HEK293 (cell line): Measurements from ENCODE around the gene SCPEP1.
A peak's percentile ranks its signal among the peaks of the same experiment; 100 is the strongest.

Experiments used
- EGR2 ChIP-seq: fragments of 450-650 bp; formaldehyde crosslinking; IDR thresholded peaks from 2 replicates; pipeline ENCODE4 v1.5.1; 2016; ENCODE audit warnings: low read depth, missing biosample characterization, missing genetic modification characterization
- GLIS2 ChIP-seq: fragments of 450-650 bp; formaldehyde crosslinking; IDR thresholded peaks from 2 replicates; pipeline ENCODE4 v1.5.1; 2016; ENCODE audit warnings: missing biosample characterization, missing genetic modification characterization
- HOXC10 ChIP-seq: sonication (generic); formaldehyde crosslinking; IDR thresholded peaks from 2 replicates; pipeline ENCODE4 v1.8.1; 2023; ENCODE audit warnings: mild to moderate bottlenecking, missing genetic modification reagents
- MYNN ChIP-seq: fragments of 450-650 bp; formaldehyde crosslinking; IDR thresholded peaks from 2 replicates; pipeline ENCODE4 v1.5.1; 2016; ENCODE audit warnings: missing biosample characterization, missing genetic modification characterization, borderline replicate concordance
- SCRT1 ChIP-seq: fragments of 450-650 bp; formaldehyde crosslinking; IDR thresholded peaks from 2 replicates; pipeline ENCODE4 v1.5.1; 2016; ENCODE audit warnings: missing biosample characterization, missing genetic modification characterization, borderline replicate concordance
- TRIM28 ChIP-seq: IDR thresholded peaks from 2 replicates; pipeline ENCODE4 v1.6.1; 2011; ENCODE audit warnings: low read length, control low read depth, borderline replicate concordance
- ZBTB17 ChIP-seq: fragments of 450-650 bp; formaldehyde crosslinking; IDR thresholded peaks from 2 replicates; pipeline ENCODE4 v1.5.1; 2016; ENCODE audit warnings: missing biosample characterization, missing genetic modification characterization
- ZFP37 ChIP-seq: fragments of 450-650 bp; formaldehyde crosslinking; IDR thresholded peaks from 2 replicates; pipeline ENCODE4 v1.5.1; 2016; ENCODE audit warnings: missing biosample characterization, missing genetic modification characterization
- ZFP69B ChIP-seq: fragments of 450-650 bp; formaldehyde crosslinking; IDR thresholded peaks from 2 replicates; pipeline ENCODE4 v1.5.1; 2016; ENCODE audit warnings: missing biosample characterization, missing genetic modification characterization
- ZIC2 ChIP-seq: fragments of 450-650 bp; formaldehyde crosslinking; IDR thresholded peaks from 2 replicates; pipeline ENCODE4 v1.5.1; 2016; ENCODE audit warnings: missing biosample characterization, missing genetic modification characterization
- ZNF10 ChIP-seq: fragments of 450-650 bp; formaldehyde crosslinking; IDR thresholded peaks from 2 replicates; pipeline ENCODE4 v1.5.1; 2017; ENCODE audit warnings: missing biosample characterization, missing genetic modification characterization
- ZNF112 ChIP-seq: fragments of 450-650 bp; formaldehyde crosslinking; IDR thresholded peaks from 2 replicates; pipeline ENCODE4 v1.5.0; 2017; ENCODE audit warnings: missing biosample characterization, missing genetic modification characterization
- ZNF148 ChIP-seq: fragments of 450-650 bp; formaldehyde crosslinking; IDR thresholded peaks from 2 replicates; pipeline ENCODE4 v1.5.0; 2017; ENCODE audit warnings: missing biosample characterization, missing genetic modification characterization, borderline replicate concordance
- ZNF26 ChIP-seq: fragments of 450-650 bp; formaldehyde crosslinking; IDR thresholded peaks from 2 replicates; pipeline ENCODE4 v1.5.1; 2016; ENCODE audit warnings: missing biosample characterization, missing genetic modification characterization
- ZNF266 ChIP-seq: fragments of 450-650 bp; formaldehyde crosslinking; IDR thresholded peaks from 2 replicates; pipeline ENCODE4 v1.5.1; 2016; ENCODE audit warnings: missing biosample characterization, missing genetic modification characterization, low read depth
- ZNF513 ChIP-seq: fragments of 450-650 bp; IDR thresholded peaks from 2 replicates; pipeline ENCODE4 v1.5.1; 2018; ENCODE audit warnings: missing biosample characterization, missing genetic modification characterization
- ZNF600 ChIP-seq: fragments of 450-650 bp; formaldehyde crosslinking; IDR thresholded peaks from 2 replicates; pipeline ENCODE4 v1.5.1; 2016; ENCODE audit warnings: missing biosample characterization, missing genetic modification characterization
- ZNF610 ChIP-seq: fragments of 450-650 bp; formaldehyde crosslinking; IDR thresholded peaks from 2 replicates; pipeline ENCODE4 v1.5.1; 2016; ENCODE audit warnings: missing biosample characterization, missing genetic modification characterization, borderline replicate concordance
- ZNF624 ChIP-seq: fragments of 450-650 bp; formaldehyde crosslinking; IDR thresholded peaks from 2 replicates; pipeline ENCODE4 v1.5.1; 2017; ENCODE audit warnings: missing biosample characterization, missing genetic modification characterization
- ZNF654 ChIP-seq: fragments of 450-650 bp; formaldehyde crosslinking; IDR thresholded peaks from 2 replicates; pipeline ENCODE4 v1.5.1; 2016; ENCODE audit warnings: low read depth, missing biosample characterization, missing genetic modification characterization
- ZNF670 ChIP-seq: fragments of 450-650 bp; formaldehyde crosslinking; IDR thresholded peaks from 2 replicates; pipeline ENCODE4 v1.5.1; 2016; ENCODE audit warnings: missing biosample characterization, missing genetic modification characterization, low read depth
- TF ChIP-seq, protein P1 (sequence below): fragments of 450-650 bp; formaldehyde crosslinking; IDR thresholded peaks from 2 replicates; pipeline ENCODE4 v1.5.1; 2016; ENCODE audit warnings: missing biosample characterization, missing genetic modification characterization
- TF ChIP-seq, protein P2 (sequence below): fragments of 450-650 bp; formaldehyde crosslinking; IDR thresholded peaks from 2 replicates; pipeline ENCODE4 v1.5.1; 2016; ENCODE audit warnings: missing biosample characterization, missing genetic modification characterization
- TF ChIP-seq, protein P3 (sequence below): fragments of 450-650 bp; IDR thresholded peaks from 2 replicates; pipeline ENCODE4 v1.5.1; 2018; ENCODE audit warnings: missing biosample characterization, mild to moderate bottlenecking, missing genetic modification characterization
- TF ChIP-seq, protein P4 (sequence below): fragments of 450-650 bp; formaldehyde crosslinking; IDR thresholded peaks from 2 replicates; pipeline ENCODE4 v1.5.1; 2016; ENCODE audit warnings: missing biosample characterization, missing genetic modification characterization

The SCPEP1 gene

GRCh38 chr17:56960596-56961538 lies 17.1 kb upstream of the SCPEP1 start, which contains the start of gene COIL (continued):
- TF ChIP-seq, protein P1, sequence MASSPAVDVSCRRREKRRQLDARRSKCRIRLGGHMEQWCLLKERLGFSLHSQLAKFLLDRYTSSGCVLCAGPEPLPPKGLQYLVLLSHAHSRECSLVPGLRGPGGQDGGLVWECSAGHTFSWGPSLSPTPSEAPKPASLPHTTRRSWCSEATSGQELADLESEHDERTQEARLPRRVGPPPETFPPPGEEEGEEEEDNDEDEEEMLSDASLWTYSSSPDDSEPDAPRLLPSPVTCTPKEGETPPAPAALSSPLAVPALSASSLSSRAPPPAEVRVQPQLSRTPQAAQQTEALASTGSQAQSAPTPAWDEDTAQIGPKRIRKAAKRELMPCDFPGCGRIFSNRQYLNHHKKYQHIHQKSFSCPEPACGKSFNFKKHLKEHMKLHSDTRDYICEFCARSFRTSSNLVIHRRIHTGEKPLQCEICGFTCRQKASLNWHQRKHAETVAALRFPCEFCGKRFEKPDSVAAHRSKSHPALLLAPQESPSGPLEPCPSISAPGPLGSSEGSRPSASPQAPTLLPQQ (tag by site-specific recombination), result peak; percentile 74
- no peak for TF ChIP-seq SCRT1 (tag by site-specific recombination)
- peak; percentile 87 for TF ChIP-seq ZBTB17
- peak; percentile 82 for TF ChIP-seq EGR2 (tag by site-specific recombination)
- TF ChIP-seq GLIS2 (tag by site-specific recombination), result peak; percentile 92
- TF ChIP-seq ZNF624, result no peak
- TF ChIP-seq ZNF610 (tag by site-specific recombination), result peak; percentile 74
- peak; percentile 38; the same call in 1 of the 2 replicates for TF ChIP-seq ZNF513 (tag by site-specific recombination)
- no peak for TF ChIP-seq ZNF148 (tag by site-specific recombination)
- no peak for TF ChIP-seq MYNN
- no peak for TF ChIP-seq ZNF670 (tag by site-specific recombination)
- peak; percentile 77 for TF ChIP-seq ZNF654 (tag by site-specific recombination)
- TF ChIP-seq, protein P2, sequence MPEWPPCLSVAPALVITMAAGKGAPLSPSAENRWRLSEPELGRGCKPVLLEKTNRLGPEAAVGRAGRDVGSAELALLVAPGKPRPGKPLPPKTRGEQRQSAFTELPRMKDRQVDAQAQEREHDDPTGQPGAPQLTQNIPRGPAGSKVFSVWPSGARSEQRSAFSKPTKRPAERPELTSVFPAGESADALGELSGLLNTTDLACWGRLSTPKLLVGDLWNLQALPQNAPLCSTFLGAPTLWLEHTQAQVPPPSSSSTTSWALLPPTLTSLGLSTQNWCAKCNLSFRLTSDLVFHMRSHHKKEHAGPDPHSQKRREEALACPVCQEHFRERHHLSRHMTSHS, result no peak
- peak; percentile 88 for TF ChIP-seq ZIC2 (tag by site-specific recombination)
- TF ChIP-seq ZFP69B (tag by site-specific recombination), result peak; percentile 77
- TF ChIP-seq ZNF112, result no peak
- TF ChIP-seq HOXC10, result no peak
- TF ChIP-seq ZNF10 (tag by site-specific recombination), result 0 out of 2 replicates have a peak, but pooled peaks have one; percentile 36
- TF ChIP-seq, protein P3, sequence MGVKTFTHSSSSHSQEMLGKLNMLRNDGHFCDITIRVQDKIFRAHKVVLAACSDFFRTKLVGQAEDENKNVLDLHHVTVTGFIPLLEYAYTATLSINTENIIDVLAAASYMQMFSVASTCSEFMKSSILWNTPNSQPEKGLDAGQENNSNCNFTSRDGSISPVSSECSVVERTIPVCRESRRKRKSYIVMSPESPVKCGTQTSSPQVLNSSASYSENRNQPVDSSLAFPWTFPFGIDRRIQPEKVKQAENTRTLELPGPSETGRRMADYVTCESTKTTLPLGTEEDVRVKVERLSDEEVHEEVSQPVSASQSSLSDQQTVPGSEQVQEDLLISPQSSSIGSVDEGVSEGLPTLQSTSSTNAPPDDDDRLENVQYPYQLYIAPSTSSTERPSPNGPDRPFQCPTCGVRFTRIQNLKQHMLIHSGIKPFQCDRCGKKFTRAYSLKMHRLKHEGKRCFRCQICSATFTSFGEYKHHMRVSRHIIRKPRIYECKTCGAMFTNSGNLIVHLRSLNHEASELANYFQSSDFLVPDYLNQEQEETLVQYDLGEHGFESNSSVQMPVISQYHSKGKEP, result 0 out of 2 replicates have a peak, but pooled peaks have one; percentile 18
- TF ChIP-seq TRIM28, result 0 out of 2 replicates have a peak, but pooled peaks have one; percentile 58
- TF ChIP-seq, protein P4, sequence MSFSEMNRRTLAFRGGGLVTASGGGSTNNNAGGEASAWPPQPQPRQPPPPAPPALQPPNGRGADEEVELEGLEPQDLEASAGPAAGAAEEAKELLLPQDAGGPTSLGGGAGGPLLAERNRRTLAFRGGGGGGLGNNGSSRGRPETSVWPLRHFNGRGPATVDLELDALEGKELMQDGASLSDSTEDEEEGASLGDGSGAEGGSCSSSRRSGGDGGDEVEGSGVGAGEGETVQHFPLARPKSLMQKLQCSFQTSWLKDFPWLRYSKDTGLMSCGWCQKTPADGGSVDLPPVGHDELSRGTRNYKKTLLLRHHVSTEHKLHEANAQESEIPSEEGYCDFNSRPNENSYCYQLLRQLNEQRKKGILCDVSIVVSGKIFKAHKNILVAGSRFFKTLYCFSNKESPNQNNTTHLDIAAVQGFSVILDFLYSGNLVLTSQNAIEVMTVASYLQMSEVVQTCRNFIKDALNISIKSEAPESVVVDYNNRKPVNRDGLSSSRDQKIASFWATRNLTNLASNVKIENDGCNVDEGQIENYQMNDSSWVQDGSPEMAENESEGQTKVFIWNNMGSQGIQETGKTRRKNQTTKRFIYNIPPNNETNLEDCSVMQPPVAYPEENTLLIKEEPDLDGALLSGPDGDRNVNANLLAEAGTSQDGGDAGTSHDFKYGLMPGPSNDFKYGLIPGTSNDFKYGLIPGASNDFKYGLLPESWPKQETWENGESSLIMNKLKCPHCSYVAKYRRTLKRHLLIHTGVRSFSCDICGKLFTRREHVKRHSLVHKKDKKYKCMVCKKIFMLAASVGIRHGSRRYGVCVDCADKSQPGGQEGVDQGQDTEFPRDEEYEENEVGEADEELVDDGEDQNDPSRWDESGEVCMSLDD, result peak; percentile 54; the same call in 1 of the 2 replicates
- TF ChIP-seq ZNF600 (tag by site-specific recombination), result peak; percentile 78
- no peak for TF ChIP-seq ZNF26 (tag by site-specific recombination)
- no peak for TF ChIP-seq ZNF266 (tag by site-specific recombination)
- TF ChIP-seq ZFP37, result peak; percentile 84
